Muscle of leg (tissue), 11 donors: Measurements from ENCODE around the gene CCM2L. TPM values are rescaled to one million over a fixed set of nuclear protein-coding genes. Genes with fewer than 3 reads are reported as not detected.

Experiments
- DNase-seq: peaks from one replicate; pipeline ENCODE4 v3.0.0; 2013
- H3K27ac ChIP-seq: one replicate; pipeline ENCODE4 v1.5.1; 2013; ENCODE audit warnings: mild to moderate bottlenecking, low read length, control low read depth
- H3K27me3 ChIP-seq: one replicate; pipeline ENCODE4 v1.6.1; 2013; ENCODE audit warnings: low read length; ENCODE audit not compliant: control insufficient read depth, insufficient read depth
- H3K36me3 ChIP-seq: one replicate; pipeline ENCODE4 v1.6.1; 2013; ENCODE audit warnings: low read length; ENCODE audit not compliant: control insufficient read depth, insufficient read depth
- H3K4me1 ChIP-seq: one replicate; pipeline ENCODE4 v1.6.1; 2013; ENCODE audit warnings: low read length; ENCODE audit not compliant: control insufficient read depth, insufficient read depth
- H3K4me3 ChIP-seq: one replicate; pipeline ENCODE4 v1.5.1; 2013; ENCODE audit warnings: low read length, control low read depth
- H3K9me3 ChIP-seq: replicated peaks from 2 replicates; pipeline ENCODE4 v1.6.1; 2013; ENCODE audit warnings: low read depth, low read length; ENCODE audit not compliant: control insufficient read depth
- WGBS: methylation state at CpG from one replicate; pipeline ENCODE4 v1.1.5; 2013; ENCODE audit warnings: missing lambda C conversion rate; ENCODE audit not compliant: insufficient coverage; 5-methylcytosine and 5-hydroxymethylcytosine counted together
- polyA plus RNA-seq, 8 donors: library from polyadenylated mRNA; unstranded; fragments of 120-200 nt; gene quantifications; one replicate each; pipeline versions ENCODE4 v1.2.1 to v1.2.3, GENCODE V29; 2013; ENCODE audit warnings: inconsistent platforms in 1 of 8, low replicate concordance in 1 of 8; ENCODE audit not compliant: insufficient read length in 8 of 8, insufficient read depth in 1 of 8
- total RNA-seq: library from RNA; stranded (reverse); fragments of 120-200 nt; gene quantifications from one replicate; pipeline ENCODE4 v1.2.4, GENCODE V29; 2013

Gene CCM2L
- total and polyA plus RNA-seq, 9 donors = 4.9 to 7.8 (median 6.0) TPM

- Histone ChIP-seq H3K9me3 (peaks cover 2% of the 10 kb centered on the region), H3K4me3 (no peak overlapping the region), H3K36me3 (no peaks in the 10 kb centered on the region), H3K27me3 (peaks cover 22% of the 10 kb centered on the region), H3K27ac (no peak overlapping the region), H3K4me1 (peaks cover 7% of the 10 kb centered on the region)
- 30% methylated on average over 4 of the region's 10 CpGs for WGBS
- DNase-seq = no peak
Observed at GRCh38 chr20:32036716-32037485, 26.7 kb downstream of the CCM2L start.

GRCh38 chr20:32037929-32038328 is 27.7 kb downstream of the CCM2L start:
- no peaks in the 10 kb centered on the region for H3K36me3 ChIP-seq
- peaks cover 2% of the 10 kb centered on the region for H3K9me3 ChIP-seq
- no peak overlapping the region for H3K4me3 ChIP-seq
- WGBS = 92% methylated on average over 2 of the region's 4 CpGs
- peaks cover 20% of the 10 kb centered on the region for H3K27me3 ChIP-seq
- H3K4me1 ChIP-seq = peaks cover 7% of the 10 kb centered on the region
- DNase-seq = no peak
- no peak overlapping the region for H3K27ac ChIP-seq

GRCh38 chr20:32040142-32040953 is 30.1 kb downstream of the CCM2L start:
- DNase-seq = peak; percentile 61
- Histone ChIP-seq H3K27ac (no peak overlapping the region), H3K27me3 (peaks cover 7% of the 10 kb centered on the region), H3K9me3 (peaks cover 2% of the 10 kb centered on the region), H3K36me3 (no peaks in the 10 kb centered on the region), H3K4me3 (no peak overlapping the region), H3K4me1 (peaks cover 7% of the 10 kb centered on the region)
- 62% methylated on average over 4 of the region's 10 CpGs for WGBS

DNA sequence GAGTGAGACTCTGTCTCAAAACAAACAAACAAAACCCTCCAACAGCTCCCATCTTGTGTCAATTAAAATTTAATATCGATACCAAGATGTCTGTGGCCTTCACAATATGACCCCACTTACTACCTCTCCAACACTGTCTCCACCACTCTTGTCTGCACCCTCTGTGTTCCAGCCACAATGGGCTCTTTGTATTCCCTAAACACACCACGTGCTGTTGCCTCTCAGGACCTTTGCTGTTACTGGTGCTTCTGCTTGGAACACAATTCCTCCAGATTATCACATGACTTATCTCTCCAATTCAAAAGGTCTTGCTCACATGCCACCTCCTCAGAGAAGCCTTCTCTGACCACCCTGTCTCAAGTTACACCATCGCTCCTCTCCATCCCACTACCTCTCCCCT is 35.8 kb downstream of the CCM2L start:
- H3K4me1 ChIP-seq = no peaks in the 10 kb centered on the region
- peaks cover 17% of the 10 kb centered on the region for H3K27me3 ChIP-seq
- 69% methylated on average over 3 of the region's 3 CpGs for WGBS
- H3K36me3 ChIP-seq = no peaks in the 10 kb centered on the region
- no peaks in the 10 kb centered on the region for H3K9me3 ChIP-seq
- DNase-seq = no peak
- H3K27ac ChIP-seq = no peak overlapping the region
- H3K4me3 ChIP-seq = no peak overlapping the region

GRCh38 chr20:32050324-32050841 is 40.1 kb downstream of the CCM2L start:
- Histone ChIP-seq H3K27ac (no peak overlapping the region), H3K4me3 (no peak overlapping the region), H3K9me3 (no peaks in the 10 kb centered on the region), H3K27me3 (peaks cover 50% of the 10 kb centered on the region), H3K36me3 (no peaks in the 10 kb centered on the region), H3K4me1 (peaks cover 11% of the 10 kb centered on the region)
- DNase-seq = no peak
- no CpG with 5 or more reads among the region's 4 CpGs for WGBS

GRCh38 chr20:32050851-32051556 is 40.8 kb downstream of the CCM2L start:
- Histone ChIP-seq H3K4me1 (peaks cover 11% of the 10 kb centered on the region), H3K9me3 (no peaks in the 10 kb centered on the region), H3K4me3 (no peak overlapping the region), H3K27ac (no peak overlapping the region), H3K27me3 (peaks cover 50% of the 10 kb centered on the region), H3K36me3 (no peaks in the 10 kb centered on the region)
- DNase-seq = peak; percentile 65
- 7% methylated on average over 14 of the region's 17 CpGs for WGBS

DNA sequence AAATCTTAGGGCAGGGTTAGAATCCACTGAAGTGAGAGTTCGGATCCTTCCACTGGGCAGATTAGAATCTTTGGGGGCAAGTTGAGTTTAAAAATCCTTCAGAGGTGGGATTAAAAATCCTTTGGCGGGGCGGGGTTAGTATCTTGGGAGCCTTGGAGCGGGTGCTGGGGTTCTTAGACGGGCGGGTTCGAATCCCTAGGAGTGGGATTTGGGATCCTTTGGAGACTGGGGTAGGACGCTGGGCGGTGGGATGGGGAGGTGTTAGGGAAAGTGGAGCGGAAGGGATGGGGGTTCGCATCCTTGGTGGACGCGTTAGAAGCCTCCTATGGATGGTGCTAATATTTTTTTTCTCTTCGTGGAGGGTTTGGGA is 41.5 kb downstream of the CCM2L start:
- H3K9me3 ChIP-seq = no peaks in the 10 kb centered on the region
- H3K36me3 ChIP-seq = no peaks in the 10 kb centered on the region
- H3K27me3 ChIP-seq = peaks cover 50% of the 10 kb centered on the region
- H3K27ac ChIP-seq = peak overlapping the region; percentile 44
- DNase-seq = no peak
- 5% methylated on average over 14 of the region's 14 CpGs for WGBS
- H3K4me3 ChIP-seq = no peak overlapping the region
- H3K4me1 ChIP-seq = peaks cover 11% of the 10 kb centered on the region

GRCh38 chr20:32052090-32052777 is 42.0 kb downstream of the CCM2L start, which contains the start of gene HCK:
HCK (plus strand) TSS chr20:32052242.
- H3K27me3 ChIP-seq = peaks cover 54% of the 10 kb centered on the region
- under 1% methylated on average over 51 of the region's 58 CpGs for WGBS
- H3K27ac ChIP-seq = peak within 1 kb of the TSS; percentile 44
- no peaks in the 10 kb centered on the region for H3K36me3 ChIP-seq
- H3K4me3 ChIP-seq = peak within 1 kb of the TSS; percentile 32
- H3K9me3 ChIP-seq = no peaks in the 10 kb centered on the region
- peaks cover 11% of the 10 kb centered on the region for H3K4me1 ChIP-seq
- DNase-seq = peak; percentile 29

DNA sequence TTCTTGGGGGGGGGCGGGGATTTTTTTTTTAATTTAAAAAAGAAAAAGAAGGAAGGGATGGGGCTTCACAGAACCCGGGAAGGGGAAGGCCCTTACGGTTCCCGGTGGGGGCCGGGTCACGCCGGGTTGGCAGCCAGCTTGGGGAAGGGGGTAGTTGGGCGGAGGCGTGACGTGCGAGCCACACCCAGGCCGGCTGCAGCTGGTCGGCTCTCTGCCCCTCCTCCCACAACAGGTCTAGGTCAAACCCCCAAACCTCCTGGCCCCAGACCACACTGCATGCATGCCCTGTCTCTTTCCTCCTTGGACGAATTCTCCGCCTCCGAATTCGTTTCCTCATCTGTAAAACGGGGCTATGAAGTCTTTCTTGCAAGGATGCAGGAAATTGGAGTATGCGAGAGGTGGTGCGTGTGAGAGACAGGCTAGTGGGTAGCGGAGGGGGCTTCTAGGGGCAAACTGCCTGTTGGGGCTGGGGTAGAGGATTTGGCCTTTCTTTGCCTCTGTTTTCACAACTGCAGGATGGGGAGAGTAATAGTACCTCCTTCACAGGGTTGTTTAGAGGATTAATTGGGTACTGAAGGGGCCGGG is 42.6 kb downstream of the CCM2L start:
- Histone ChIP-seq H3K27ac (no peak overlapping the region), H3K9me3 (no peaks in the 10 kb centered on the region), H3K36me3 (no peaks in the 10 kb centered on the region), H3K4me3 (peak overlapping the region; percentile 32), H3K27me3 (peaks cover 55% of the 10 kb centered on the region), H3K4me1 (peaks cover 11% of the 10 kb centered on the region)
- WGBS = 45% methylated on average over 4 of the region's 22 CpGs
- no peak for DNase-seq
